ENCODE measurements around the gene DYNC1H1.
A peak's percentile ranks its signal among the peaks of the same experiment; 100 is the strongest.

DYNC1H1 gene

GRCh38 chr14:101964297-101965180, at the start of gene DYNC1H1:
Gene DYNC1H1 (plus strand): TSS chr14:101964573. CDS start chr14:101964692, 119 bp downstream.
- peak; percentile 78 to 88 (median 84) for DNase-seq

- no peak for DNase-seq
Measured at GRCh38 chr14:101915871-101916815, 48.2 kb upstream of the DYNC1H1 start.

GRCh38 chr14:101916816-101917412, 47.5 kb upstream of the DYNC1H1 start:
- DNase-seq = no peak

- no peak for DNase-seq
Measured at GRCh38 chr14:101917413-101918017, 46.9 kb upstream of the DYNC1H1 start.

- DNase-seq = no peak
Measured at GRCh38 chr14:101918065-101918989, 46.0 kb upstream of the DYNC1H1 start.

GRCh38 chr14:101920271-101920670, 44.1 kb upstream of the DYNC1H1 start:
- no peak for DNase-seq

- DNase-seq = no peak
Measured at GRCh38 chr14:101922866-101923265, 41.5 kb upstream of the DYNC1H1 start.

GRCh38 chr14:101925152-101925551, 39.2 kb upstream of the DYNC1H1 start:
- no peak for DNase-seq

- DNase-seq = no peak
Measured at GRCh38 chr14:101926085-101926484, 38.3 kb upstream of the DYNC1H1 start.

GRCh38 chr14:101926620-101927019, 37.8 kb upstream of the DYNC1H1 start:
- no peak for DNase-seq

GRCh38 chr14:101927859-101928258, 36.5 kb upstream of the DYNC1H1 start:
- DNase-seq = no peak

GRCh38 chr14:101928415-101928841, 35.9 kb upstream of the DYNC1H1 start:
- no peak for DNase-seq

GRCh38 chr14:101929096-101929495, 35.3 kb upstream of the DYNC1H1 start:
- no peak for DNase-seq

GRCh38 chr14:101929946-101930345, 34.4 kb upstream of the DYNC1H1 start:
- DNase-seq = no peak

- DNase-seq = no peak
Measured at GRCh38 chr14:101932673-101933072, 31.7 kb upstream of the DYNC1H1 start.

- DNase-seq = no peak
Measured at GRCh38 chr14:101933209-101933608, 31.2 kb upstream of the DYNC1H1 start.

- DNase-seq = no peak
Measured at GRCh38 chr14:101934601-101935150, 29.7 kb upstream of the DYNC1H1 start.

- no peak for DNase-seq
Measured at GRCh38 chr14:101937926-101938767, 26.2 kb upstream of the DYNC1H1 start.

GRCh38 chr14:101939646-101940170, 24.7 kb upstream of the DYNC1H1 start:
- no peak for DNase-seq

- DNase-seq = no peak
Measured at GRCh38 chr14:101944451-101944850, 19.9 kb upstream of the DYNC1H1 start.
